AG08396 (cell line): ENCODE results near the gene FBLN1.
"Not testable (repeated sequence)": the region's sequence is repeated elsewhere in the genome, so short reads cannot be mapped to it uniquely, and the experiment has no call there.

ENCODE experiments used
- DNase-seq: peaks from one replicate; pipeline ENCODE4 v3.0.0; 2012; ENCODE audit warnings: low spot score, mixed read lengths

FBLN1 gene, protein sequence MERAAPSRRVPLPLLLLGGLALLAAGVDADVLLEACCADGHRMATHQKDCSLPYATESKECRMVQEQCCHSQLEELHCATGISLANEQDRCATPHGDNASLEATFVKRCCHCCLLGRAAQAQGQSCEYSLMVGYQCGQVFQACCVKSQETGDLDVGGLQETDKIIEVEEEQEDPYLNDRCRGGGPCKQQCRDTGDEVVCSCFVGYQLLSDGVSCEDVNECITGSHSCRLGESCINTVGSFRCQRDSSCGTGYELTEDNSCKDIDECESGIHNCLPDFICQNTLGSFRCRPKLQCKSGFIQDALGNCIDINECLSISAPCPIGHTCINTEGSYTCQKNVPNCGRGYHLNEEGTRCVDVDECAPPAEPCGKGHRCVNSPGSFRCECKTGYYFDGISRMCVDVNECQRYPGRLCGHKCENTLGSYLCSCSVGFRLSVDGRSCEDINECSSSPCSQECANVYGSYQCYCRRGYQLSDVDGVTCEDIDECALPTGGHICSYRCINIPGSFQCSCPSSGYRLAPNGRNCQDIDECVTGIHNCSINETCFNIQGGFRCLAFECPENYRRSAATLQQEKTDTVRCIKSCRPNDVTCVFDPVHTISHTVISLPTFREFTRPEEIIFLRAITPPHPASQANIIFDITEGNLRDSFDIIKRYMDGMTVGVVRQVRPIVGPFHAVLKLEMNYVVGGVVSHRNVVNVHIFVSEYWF

DNA sequence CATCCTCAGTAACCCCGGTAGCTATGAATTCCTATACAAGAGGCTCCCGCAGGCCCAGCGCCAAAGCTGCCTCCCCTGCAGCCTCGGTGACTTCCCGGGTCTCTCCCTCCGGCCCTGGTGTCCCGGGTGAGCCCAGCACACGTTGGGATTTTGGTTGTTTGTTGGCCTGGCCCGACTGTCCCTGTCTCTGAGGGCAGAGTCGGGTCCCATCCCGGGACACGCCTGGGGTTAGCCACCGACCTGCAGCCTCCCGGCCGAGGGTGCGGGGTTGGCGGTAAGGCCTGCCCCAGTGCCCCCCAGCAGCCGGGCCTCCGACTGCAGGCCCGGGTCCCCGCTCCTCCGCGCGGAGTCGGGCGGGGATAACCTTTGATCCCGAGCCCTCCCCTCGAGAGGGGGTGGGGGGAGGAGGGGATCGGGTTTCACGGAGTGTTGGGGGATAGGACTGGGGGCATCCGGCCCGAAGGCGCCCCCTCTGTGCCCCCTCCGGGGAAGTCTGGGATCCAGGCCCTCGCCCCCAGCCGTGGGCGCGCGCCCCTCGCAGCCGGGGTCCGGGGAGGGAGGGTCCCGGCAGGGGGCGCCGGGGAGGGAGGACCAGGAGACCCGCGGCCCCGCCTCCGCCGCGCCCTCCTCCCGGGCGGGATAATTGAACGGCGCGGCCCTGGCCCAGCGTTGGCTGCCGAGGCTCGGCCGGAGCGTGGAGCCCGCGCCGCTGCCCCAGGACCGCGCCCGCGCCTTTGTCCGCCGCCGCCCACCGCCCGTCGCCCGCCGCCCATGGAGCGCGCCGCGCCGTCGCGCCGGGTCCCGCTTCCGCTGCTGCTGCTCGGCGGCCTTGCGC lies at the start of gene FBLN1:
Gene FBLN1, plus strand, starts transcription at position 669 of the 835 bp plus-strand sequence. Its CDS starts 103 bp downstream, at position 772.
- peak; percentile 76 for DNase-seq

DNA sequence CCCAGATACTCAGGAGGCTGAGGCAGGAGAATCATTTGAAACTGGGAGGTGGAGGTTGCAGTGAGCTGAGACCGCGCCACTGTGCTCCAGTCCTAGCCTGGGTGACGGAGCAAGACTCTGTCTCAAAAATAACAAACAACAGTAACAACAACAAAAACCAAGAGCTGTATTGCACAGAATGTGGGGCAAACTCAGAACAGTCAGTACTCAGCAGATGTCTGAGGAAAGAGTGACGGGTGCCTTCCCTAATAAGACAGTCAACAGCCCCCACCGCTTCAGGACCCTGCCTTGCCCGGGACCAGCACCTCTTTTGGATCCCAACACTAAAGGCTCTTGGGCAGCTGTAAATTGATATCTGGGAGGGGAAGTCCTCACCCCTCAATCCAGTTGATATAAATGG lies 48.9 kb upstream of the FBLN1 start:
- DNase-seq: no peak

DNA sequence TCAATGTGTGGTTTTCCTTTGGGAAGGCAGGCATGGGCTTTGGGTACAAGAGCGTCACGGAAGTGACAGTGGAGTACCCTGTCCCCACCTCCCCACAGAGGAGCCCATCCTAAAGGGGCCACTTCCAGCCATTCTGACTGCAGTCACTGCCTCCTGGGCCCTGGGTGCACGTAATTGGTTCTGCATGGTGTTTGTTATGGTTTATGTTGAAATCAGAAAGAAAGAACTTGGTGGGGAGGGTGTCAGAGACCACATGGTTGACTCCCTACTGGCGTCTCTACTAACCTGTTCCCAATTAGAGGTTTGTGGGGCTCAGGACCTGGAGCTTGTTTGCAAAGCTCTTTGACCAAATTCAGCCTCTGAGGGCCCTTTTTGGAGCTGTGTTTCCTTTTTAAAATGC lies 48.4 kb upstream of the FBLN1 start:
- DNase-seq: peak; percentile 45

DNA sequence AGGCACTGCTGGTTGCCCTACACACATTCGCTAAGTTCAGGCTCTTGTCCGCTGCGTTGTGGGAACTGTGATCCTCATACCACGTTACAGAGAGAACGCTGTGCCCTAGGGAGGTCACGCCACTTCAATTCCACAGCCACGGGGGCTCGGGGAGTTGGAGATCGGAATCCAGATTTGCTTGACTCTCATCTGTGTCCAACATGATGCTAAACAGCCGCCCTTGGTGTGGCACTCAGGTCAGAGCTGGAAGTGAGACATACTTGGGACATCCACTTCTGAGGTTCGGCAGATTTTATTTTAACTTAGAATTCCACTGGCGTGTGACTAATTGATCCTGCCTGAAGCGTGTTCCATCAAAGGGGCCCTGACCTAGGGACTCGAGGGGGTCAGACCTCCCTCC lies 47.5 kb upstream of the FBLN1 start:
- no peak for DNase-seq

DNA sequence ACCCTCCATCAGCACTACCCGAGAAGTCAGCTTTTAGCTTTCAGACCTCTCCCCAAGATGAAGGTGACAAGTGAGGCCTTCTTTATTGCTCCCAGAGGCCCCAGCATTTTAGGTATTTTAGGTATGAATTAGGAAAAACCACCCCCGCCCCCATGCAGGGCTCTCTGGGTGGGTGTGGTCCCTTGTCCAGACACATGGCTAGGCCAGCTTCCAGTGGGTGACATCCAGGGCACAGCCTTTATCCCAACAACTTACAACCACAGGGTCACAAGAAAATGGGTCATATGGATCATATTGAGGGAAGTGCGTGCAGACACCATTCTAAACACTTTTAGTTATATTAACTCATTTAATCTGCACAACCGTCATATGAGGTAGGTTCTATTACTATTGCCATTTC lies 47.1 kb upstream of the FBLN1 start:
- peak; percentile 3 for DNase-seq

DNA sequence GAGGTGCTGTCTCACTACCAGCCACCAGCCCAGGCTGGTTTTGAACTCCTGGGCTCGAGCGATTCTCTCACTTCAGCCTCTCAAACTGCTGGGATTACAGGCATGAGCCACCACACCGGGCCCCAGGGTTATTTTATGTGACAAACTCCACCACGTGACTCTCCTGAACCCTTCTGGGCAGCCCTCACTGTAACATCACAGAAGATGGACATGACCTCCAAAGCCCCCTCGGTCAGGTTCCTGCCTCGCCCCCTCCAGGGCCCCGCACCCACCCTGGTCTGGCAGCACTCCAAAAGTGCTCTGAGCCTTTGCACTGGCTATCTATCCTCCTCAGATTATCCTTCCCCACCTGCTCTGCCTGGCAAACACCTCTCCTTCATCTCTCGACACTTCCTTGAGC lies 45.9 kb upstream of the FBLN1 start:
- DNase-seq: no peak

DNA sequence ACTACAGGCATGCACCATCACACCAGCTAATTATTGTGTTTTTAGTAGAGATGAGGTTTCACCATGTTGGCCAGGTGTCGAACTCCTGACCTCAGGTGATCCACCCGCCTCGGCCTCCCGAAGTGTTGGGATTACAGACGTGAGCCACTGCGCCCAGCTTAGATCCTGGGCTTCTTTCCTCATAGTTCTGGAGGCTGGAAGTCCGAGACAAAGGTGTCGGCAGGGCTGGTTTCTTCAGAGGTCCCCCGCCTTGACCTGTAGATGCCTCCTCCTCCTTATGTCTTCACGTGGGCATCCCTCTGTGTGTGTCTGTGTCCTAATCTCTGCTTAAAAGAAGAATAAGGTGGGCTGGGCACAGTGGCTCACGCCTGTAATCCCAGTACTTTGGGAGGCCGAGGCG lies 44.2 kb upstream of the FBLN1 start:
- no peak for DNase-seq

DNA sequence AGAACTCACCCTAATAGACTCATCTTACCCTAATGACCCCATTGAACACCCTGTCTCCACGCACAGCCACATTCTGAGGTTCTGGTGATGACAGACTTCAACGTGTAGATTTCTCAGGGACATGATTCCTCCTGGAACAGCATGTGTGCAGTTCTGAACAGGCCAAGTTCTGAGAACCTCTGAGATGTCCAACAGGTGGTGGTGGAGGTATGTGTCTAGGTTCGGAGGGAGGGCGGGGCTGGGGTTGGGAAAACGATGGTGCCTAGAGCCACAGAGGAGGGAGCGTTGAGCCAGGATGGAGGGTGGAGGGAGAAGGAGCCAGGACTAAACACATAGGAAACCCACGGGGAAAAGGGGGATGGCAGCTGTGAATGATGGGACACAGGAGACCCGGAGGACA lies 43.4 kb upstream of the FBLN1 start:
- no peak for DNase-seq

DNA sequence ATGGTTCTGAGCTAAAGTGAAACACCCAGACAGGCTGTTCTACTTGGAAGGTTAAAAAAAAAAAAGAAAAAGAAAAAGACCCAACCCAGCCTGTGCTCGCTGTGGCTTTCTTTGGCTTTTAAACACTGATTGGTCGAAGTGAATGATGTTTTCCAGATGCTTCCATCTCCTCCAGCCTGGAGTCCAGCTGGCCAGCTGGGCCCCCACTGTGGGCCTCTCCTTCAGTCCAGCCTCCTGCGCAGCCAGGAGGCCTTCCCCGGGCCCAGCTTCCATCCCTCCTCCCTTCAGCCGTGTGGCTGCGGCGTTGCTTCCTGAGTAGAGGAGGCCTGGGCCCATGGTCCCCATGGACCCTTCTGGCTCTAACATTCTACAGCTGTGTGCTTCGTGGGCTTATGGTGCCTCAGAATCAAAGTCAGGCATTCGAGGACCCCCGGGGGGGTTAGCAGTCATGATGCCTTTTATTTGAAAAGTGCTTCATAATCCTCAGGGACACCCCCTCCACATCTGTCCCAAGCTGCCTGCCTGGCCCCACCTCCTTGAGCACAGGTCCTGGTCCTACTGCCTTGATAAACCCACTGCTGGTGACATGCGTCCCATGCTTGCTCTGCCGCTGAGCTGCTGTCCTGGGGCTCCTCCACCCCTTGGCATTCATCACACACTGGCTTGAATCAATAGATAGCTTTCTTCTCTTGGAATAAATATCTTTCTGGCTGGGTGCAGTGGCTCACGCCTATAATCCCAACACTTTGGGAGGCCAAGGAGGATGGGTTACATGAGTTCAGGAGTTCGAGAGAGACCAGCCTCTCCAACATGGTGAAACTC lies 42.2 kb upstream of the FBLN1 start:
- no peak for DNase-seq

DNA sequence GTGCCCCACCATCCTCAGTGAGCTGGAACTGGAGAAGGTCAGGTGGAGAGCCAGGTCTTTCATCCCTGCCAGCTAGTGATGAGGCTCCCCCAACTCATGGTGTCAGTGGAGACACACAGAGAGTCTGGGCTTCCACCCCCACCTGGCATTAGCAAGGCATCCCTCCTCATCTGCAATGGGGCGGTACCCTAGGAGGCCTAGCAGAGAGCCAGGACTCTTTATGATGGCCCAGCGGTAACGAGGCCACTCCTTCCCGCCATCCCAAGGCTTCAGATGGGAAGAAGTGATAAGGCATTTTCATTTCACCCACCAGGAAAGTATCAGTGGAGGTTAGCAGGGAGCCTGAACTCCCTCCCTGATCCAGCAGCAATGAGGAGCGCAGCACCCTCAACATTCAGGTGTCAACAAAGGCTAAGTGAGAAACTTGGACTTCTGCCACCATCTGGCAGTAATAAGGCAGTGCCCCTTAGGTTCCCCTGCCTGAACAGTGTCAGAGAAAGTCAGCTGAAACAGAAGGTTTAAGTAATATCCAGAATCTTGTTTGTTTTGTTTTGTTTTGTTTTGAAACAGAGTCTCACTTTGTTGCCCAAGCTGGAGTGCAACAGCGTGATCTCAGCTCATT lies 40.5 kb upstream of the FBLN1 start:
- DNase-seq: no peak

DNA sequence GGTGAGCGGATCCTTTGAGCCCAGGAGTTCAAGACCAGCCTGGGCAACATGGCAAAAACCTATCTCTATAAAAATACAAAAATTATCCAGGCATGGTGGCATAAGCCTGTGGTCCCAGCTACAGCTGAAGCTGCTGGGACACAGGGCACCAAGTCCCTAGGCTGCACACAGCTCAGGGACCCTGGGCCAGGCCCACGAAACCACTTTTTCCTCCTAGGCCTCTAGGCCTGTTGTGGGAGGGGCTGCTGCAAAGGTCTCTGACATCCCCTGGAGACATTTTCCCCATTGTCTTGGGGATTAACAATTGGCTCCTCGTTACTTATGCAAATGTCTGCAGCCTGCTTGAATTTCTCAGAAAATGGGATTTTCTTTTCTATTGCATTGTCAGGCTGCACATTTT lies 39.0 kb upstream of the FBLN1 start:
- DNase-seq: not testable (repeated sequence)

DNA sequence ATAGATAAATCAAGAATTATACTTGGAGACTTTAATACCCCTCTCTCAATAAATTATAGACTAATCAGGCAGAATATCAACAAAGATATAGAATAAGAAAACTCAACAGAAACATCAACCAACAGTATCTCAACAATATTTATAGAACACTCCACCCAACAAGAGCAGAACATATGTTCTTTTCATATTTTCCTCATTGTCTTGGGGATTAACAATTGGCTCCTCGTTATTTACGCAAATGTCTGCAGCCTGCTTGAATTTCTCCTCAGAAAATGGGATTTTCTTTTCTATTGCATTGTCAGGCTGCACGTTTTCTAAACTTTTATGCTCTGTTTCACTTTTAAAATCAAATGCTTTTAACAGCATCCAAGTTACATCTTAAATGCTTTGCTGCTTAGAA lies 37.0 kb upstream of the FBLN1 start:
- no peak for DNase-seq

DNA sequence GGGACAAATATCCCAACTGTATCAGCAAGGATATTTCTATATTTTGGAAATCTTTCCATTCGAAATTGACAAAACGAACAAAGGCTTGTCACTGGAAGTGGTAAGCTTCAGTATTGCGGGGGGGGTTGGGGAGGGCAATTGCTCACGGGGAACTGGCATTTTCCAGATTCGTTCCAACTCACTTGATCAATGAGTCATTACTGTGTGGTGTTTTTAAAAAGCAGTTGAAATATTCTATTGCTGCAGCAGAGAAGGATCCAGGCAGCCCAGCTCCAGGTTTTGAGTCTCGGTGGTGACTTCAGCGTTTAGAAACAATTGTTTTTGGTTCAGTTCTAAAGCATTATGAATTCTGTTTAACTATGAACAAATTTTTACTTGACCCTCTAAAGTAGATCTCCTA lies 33.8 kb upstream of the FBLN1 start:
- DNase-seq: peak; percentile 58

DNA sequence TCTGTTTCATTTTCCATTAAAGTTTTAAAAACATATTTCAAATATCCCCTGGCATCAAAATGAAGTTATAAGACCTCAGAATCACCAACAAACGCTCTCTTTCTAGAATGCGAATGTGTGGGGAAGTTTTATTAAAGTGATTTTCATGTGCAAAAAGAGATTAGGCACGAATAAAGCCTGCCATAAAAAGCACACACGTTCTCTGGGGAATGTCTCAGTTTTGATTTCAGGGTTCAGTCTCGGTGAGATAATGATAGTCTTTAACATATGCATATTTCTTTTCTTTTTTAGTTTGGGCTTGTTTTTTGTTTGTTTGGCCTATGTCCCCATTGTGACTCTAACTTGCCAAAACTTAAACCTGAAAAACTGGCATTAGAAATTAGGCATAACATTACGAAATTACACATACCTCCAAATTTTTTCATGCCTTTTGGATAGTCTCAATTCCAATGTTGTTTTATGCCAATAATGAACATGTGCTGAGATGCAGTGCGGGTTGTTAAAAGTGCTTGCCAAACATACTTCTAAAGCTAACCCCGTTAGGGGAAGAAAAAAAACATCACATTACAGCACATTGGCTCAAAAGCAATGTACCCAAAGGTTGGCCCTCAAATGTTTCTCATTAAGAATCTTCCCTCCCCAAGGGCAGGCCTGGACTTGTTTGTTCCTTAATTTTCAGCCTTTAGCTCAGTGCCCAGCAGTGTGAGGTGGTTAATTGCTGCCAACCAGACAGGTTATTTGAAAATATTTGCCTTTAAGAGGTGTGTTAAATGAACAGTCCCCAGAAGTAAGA lies 33.2 kb upstream of the FBLN1 start:
- no peak for DNase-seq

DNA sequence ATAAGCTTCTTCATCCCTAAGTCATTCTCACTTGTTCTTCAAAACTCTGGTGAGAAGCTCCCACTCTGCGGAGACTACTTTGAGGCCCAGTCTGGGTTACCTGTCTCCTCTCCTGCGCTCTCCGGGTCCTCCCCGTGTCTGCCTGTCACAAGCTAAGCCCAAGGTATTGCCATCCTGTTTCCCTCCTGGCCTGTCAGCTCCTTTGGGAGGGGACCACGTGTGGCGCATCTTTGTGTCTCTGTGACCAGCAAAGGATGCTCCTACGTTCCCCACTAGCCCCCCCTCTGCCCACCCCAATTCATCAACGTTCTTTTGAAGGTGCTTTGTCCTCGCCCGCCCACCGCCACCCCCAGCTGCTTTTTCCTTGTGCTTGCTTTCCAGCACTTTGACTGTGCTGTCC lies 31.8 kb upstream of the FBLN1 start:
- DNase-seq: no peak

DNA sequence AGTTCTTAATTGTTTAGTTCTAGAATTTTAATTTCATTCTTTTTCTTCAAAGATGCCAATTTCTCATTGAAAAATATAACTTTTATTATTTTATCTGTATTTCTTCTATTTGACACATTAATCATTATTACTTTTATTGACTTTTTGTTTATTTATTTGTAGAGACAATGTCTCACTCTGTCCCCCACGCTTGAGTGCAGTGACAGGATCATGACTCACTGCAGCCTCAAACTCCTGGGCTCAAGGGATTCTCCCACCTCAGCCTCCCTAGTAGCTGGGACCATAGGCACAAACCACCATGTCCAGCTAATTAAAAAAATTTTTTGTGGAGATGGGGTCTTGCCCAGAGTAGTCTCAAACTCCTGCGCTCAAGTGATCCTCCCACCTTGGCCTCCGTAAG lies 30.3 kb upstream of the FBLN1 start:
- DNase-seq: no peak

DNA sequence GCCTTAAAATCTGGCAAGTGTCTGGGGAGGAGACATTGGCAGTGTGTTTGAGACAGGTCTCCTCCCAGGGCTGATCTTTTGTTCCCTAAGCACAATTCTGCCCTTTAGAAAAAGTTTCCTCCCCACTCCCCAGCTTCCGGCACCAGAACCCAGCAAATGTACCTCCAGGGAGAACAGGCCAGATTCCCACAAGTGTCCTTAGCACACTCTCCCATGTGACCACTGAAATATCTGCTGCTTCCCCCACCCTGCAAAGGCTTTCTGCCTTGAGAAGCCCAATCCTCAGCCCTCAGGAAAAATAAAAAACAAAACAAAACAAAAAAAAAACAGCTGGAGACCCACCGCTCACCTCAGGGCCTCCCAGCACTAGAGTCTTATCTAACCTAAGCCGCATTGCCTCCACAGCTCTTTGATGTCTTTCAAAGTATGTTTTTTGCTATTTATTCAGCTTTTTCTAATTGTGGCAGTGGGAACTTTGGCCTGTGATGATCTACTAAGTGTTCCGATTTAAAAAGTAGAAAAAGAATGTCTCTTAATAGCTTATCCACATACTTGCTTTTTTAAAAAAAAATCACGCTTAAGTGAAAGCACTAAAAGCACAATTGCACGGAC lies 29.0 kb upstream of the FBLN1 start:
- no peak for DNase-seq

DNA sequence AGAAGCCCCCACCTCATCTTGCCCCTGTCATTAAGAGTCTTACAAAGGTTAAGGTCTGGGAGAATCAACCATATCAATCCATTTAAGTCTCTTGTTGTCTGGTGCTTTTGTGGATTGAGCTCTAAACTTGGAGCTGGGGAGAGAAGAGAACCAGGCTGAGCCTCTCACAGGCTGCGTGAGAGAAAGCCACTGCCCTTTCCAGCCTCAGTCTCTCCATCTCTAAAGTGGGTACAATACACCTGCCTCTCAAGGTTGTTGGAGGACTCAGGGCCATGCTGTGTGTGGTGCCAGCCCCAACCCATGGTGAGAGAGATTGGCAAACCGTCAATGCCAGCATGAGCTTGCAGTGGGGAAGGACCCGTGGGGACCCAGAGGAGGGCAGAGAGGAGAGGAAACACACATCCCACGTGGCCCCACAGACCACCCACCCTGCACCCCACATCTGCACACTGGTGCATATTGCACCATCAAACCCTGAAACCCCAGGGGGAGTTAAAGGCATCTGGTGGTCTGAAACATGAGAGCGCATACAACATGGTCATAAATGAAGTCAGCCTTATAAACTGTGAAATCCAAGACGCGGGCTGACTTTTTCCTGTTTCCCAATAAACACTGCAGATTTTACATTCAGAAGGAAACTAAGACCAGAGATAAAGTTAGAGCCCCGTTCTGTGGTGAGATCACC lies 27.5 kb upstream of the FBLN1 start:
- DNase-seq: no peak

DNA sequence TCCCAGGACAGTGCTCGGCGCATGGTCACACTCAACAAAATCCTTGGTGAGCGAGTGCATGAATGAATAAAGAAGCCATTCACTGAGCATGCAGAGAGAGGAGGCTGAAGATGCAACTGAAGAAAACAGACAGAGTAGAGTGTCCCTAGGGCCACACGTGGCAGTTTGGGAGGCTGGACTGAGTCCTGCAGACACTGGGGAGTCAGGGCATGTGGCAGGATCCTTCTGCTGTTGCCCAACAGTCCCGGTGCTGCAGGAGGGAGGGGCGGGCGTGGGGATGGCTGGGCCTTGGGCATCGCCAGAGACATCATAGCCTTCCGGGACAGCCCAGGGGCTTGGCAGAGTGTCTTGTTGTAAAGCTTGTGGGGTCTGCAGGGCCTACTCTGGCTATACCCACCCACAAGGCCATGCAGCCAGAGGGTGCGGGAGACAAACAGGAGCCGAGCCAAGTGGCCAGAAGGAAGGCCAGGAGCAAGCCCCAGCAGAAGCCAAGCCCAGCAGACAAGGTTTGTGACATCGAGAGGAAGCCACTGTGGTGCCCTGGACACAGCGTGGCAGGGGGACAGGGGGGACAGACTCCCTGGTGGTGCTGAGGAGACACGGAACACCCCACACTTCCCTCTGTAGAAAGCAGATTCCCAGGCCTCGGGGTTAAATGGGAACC lies 26.7 kb upstream of the FBLN1 start:
- DNase-seq: no peak
